Neural progenitor cell (in vitro differentiated cells): Measurements from ENCODE around the gene FAAP100. TPM values are rescaled to one million over a fixed set of nuclear protein-coding genes. Genes with fewer than 3 reads are reported as not detected.

Source experiments
- DNase-seq: peaks from one replicate; pipeline ENCODE4 v3.0.0-alpha.2; 2016; ENCODE audit warnings: low spot score
- H2AFZ ChIP-seq: fragments of 200-600 bp; sonication (generic); replicated peaks from 2 replicates; pipeline ENCODE4 v1.6.1; 2016; ENCODE audit warnings: antibody characterized with exemption
- H3F3A ChIP-seq: fragments of 200-600 bp; sonication (generic); 2 replicates; pipeline ENCODE4 v1.6.1; 2016; ENCODE audit warnings: antibody characterized with exemption, low read depth
- H3K27ac ChIP-seq: fragments of 200-600 bp; sonication (generic); 2 replicates; pipeline ENCODE4 v1.5.1; 2016; ENCODE audit warnings: mild to moderate bottlenecking
- H3K27me3 ChIP-seq: fragments of 200-600 bp; sonication (generic); 2 replicates; pipeline ENCODE4 v1.6.1; 2016; ENCODE audit warnings: mild to moderate bottlenecking, moderate library complexity
- H3K36me3 ChIP-seq: fragments of 200-600 bp; sonication (generic); 2 replicates; pipeline ENCODE4 v1.5.1; 2016
- H3K4me1 ChIP-seq: fragments of 200-600 bp; sonication (generic); 2 replicates; pipeline ENCODE4 v1.6.1; 2016; ENCODE audit warnings: mixed run types
- H3K4me2 ChIP-seq: fragments of 200-600 bp; sonication (generic); 2 replicates; pipeline ENCODE4 v1.6.1; 2016
- H3K4me3 ChIP-seq: fragments of 200-600 bp; sonication (generic); 2 replicates; pipeline ENCODE4 v1.5.1; 2016
- H3K79me2 ChIP-seq: fragments of 200-600 bp; sonication (generic); 2 replicates; pipeline ENCODE4 v1.6.1; 2016; ENCODE audit warnings: low read depth
- H3K9ac ChIP-seq: fragments of 200-600 bp; sonication (generic); 2 replicates; pipeline ENCODE4 v1.6.1; 2016
- H3K9me3 ChIP-seq: fragments of 200-600 bp; sonication (generic); 2 replicates; pipeline ENCODE4 v1.5.1; 2016; ENCODE audit warnings: low read depth
- H4K20me1 ChIP-seq: fragments of 200-600 bp; sonication (generic); 2 replicates; pipeline ENCODE4 v1.6.1; 2016; ENCODE audit warnings: low read depth
- H3K27ac Mint-ChIP-seq: 3 replicates; pipeline ENCODE4 v1.8.0; 2021; ENCODE audit warnings: mixed read lengths
- H3K27me3 Mint-ChIP-seq: 2 replicates; pipeline ENCODE4 v1.8.0; 2022; ENCODE audit warnings: low read depth, mild to moderate bottlenecking, inconsistent platforms, moderate library complexity, mixed read lengths; ENCODE audit not compliant: insufficient read depth
- H3K36me3 Mint-ChIP-seq: 3 replicates; pipeline ENCODE4 v1.8.0; 2021; ENCODE audit warnings: mixed read lengths
- H3K4me1 Mint-ChIP-seq: 3 replicates; pipeline ENCODE4 v1.8.0; 2021; ENCODE audit warnings: mixed read lengths
- H3K4me3 Mint-ChIP-seq: 3 replicates; pipeline ENCODE4 v1.8.0; 2021; ENCODE audit warnings: mild to moderate bottlenecking, moderate library complexity, mixed read lengths
- H3K9me3 Mint-ChIP-seq: 3 replicates; pipeline ENCODE4 v1.8.0; 2020; ENCODE audit warnings: mixed read lengths
- EZH2 ChIP-seq: fragments of 200-600 bp; sonication (generic); IDR thresholded peaks from 2 replicates; pipeline ENCODE4 v1.6.1; 2017; ENCODE audit warnings: antibody characterized with exemption, mild to moderate bottlenecking, moderate library complexity
- EZH2phosphoT487 ChIP-seq: fragments of 200-600 bp; sonication (generic); IDR thresholded peaks from 2 replicates; pipeline ENCODE4 v1.6.1; 2017; ENCODE audit warnings: antibody characterized with exemption
- total RNA-seq: library from RNA; depleted of rRNA; stranded (reverse); fragments of >200 nt; gene quantifications from 2 replicates; pipeline ENCODE4 v1.2.3, GENCODE V29; 2015; ENCODE audit warnings: low replicate concordance
- TF ChIP-seq, protein P1 (sequence below): fragments of 200-600 bp; sonication (generic); IDR thresholded peaks from 2 replicates; pipeline ENCODE4 v1.5.1; 2017; ENCODE audit warnings: antibody characterized with exemption, mild to moderate bottlenecking

FAAP100 gene
- total RNA-seq, 1 donor from 2014 or later, result 9.7 TPM

DNA sequence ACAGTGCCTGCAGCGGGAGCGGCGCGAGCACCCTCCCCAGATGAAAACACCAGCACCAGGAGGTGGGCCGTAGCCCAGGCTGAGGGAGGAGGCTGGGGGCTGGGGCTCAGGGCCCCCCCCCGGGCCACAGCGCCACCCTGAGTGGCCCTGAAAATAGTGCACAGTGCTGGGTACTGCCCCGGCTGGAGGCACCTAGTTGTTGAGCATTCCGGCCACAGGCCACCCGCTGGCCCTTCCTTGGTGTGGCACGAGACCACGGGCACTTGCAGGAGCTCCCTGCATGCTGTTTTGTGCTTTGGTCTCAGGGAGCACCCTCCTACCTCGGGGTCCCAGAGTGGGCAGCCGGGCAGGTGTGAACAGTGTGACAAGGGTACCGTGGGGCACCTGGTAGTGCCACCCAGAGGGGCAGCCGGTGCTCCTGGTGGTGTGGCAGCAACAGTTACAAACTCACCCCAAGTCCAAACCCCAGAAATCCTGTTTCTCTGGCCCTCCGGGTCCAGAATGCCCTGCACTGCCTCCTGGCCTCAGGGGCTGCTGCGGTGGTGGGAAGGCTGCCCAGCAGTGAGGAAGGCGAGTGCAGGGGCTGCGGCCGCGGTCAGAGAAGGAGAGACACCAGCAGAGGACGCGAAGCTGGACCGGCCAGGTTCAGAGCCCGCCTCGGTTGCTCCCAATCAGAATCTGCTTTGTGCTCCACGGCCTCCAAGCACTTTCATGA is 12.0 kb downstream of the FAAP100 start:
- H3K4me1 Mint-ChIP-seq, result peaks cover 7% of the 10 kb centered on the region
- no peaks in the 10 kb centered on the region for H3K27me3 Mint-ChIP-seq
- no peak overlapping the region for H3K4me3 Mint-ChIP-seq
- Histone ChIP-seq H2AFZ (no peak overlapping the region), H3K36me3 (no peaks in the 10 kb centered on the region), H3K9ac (no peak overlapping the region), H3K9me3 (no peaks in the 10 kb centered on the region), H3K4me2 (no peak overlapping the region), H3K27me3 (peaks cover 29% of the 10 kb centered on the region), H3K27ac (no peak overlapping the region), H4K20me1 (peaks cover 17% of the 10 kb centered on the region), H3K79me2 (no peaks in the 10 kb centered on the region), H3K4me3 (no peak overlapping the region), H3F3A (no peaks in the 10 kb centered on the region), H3K4me1 (peaks cover 3% of the 10 kb centered on the region)
- no peaks in the 10 kb centered on the region for H3K9me3 Mint-ChIP-seq
- DNase-seq, result no peak
- no peak overlapping the region for H3K27ac Mint-ChIP-seq
- TF ChIP-seq, protein P1, sequence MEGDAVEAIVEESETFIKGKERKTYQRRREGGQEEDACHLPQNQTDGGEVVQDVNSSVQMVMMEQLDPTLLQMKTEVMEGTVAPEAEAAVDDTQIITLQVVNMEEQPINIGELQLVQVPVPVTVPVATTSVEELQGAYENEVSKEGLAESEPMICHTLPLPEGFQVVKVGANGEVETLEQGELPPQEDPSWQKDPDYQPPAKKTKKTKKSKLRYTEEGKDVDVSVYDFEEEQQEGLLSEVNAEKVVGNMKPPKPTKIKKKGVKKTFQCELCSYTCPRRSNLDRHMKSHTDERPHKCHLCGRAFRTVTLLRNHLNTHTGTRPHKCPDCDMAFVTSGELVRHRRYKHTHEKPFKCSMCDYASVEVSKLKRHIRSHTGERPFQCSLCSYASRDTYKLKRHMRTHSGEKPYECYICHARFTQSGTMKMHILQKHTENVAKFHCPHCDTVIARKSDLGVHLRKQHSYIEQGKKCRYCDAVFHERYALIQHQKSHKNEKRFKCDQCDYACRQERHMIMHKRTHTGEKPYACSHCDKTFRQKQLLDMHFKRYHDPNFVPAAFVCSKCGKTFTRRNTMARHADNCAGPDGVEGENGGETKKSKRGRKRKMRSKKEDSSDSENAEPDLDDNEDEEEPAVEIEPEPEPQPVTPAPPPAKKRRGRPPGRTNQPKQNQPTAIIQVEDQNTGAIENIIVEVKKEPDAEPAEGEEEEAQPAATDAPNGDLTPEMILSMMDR, result no peak
- TF ChIP-seq EZH2 (no peak), EZH2phosphoT487 (no peak)
- peaks cover 5% of the 10 kb centered on the region for H3K36me3 Mint-ChIP-seq

DNA sequence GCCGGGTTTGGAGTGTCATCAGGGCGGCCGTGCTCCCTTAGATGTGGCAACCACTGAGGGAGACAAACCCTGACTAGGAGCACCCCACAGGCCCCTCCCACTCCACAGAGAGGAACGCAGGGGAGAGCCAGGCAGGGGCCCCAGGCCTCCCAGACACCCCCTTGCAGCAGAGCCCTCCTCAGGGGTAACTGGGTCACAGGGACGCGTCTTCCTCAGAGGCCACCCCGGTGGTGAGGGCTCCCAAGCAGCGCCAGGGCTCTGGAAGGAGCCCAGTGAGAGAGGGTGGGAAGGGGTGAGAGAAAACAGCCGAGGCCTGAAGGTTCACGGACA is 12.6 kb downstream of the FAAP100 start:
- DNase-seq, result no peak
- Mint-ChIP-seq H3K9me3 (no peaks in the 10 kb centered on the region), H3K36me3 (peaks cover 5% of the 10 kb centered on the region), H3K4me3 (no peak overlapping the region), H3K27ac (no peak overlapping the region), H3K27me3 (no peaks in the 10 kb centered on the region), H3K4me1 (peaks cover 7% of the 10 kb centered on the region)
- Histone ChIP-seq H3K9me3 (no peaks in the 10 kb centered on the region), H3K79me2 (no peaks in the 10 kb centered on the region), H3K9ac (no peak overlapping the region), H3K27me3 (peaks cover 35% of the 10 kb centered on the region), H3F3A (no peaks in the 10 kb centered on the region), H4K20me1 (peaks cover 17% of the 10 kb centered on the region), H3K4me1 (peaks cover 3% of the 10 kb centered on the region), H3K27ac (no peak overlapping the region), H3K4me2 (no peak overlapping the region), H2AFZ (no peak overlapping the region), H3K36me3 (no peaks in the 10 kb centered on the region), H3K4me3 (no peak overlapping the region)
- TF ChIP-seq, protein P1, result no peak
- TF ChIP-seq EZH2phosphoT487 (no peak), EZH2 (no peak)

DNA sequence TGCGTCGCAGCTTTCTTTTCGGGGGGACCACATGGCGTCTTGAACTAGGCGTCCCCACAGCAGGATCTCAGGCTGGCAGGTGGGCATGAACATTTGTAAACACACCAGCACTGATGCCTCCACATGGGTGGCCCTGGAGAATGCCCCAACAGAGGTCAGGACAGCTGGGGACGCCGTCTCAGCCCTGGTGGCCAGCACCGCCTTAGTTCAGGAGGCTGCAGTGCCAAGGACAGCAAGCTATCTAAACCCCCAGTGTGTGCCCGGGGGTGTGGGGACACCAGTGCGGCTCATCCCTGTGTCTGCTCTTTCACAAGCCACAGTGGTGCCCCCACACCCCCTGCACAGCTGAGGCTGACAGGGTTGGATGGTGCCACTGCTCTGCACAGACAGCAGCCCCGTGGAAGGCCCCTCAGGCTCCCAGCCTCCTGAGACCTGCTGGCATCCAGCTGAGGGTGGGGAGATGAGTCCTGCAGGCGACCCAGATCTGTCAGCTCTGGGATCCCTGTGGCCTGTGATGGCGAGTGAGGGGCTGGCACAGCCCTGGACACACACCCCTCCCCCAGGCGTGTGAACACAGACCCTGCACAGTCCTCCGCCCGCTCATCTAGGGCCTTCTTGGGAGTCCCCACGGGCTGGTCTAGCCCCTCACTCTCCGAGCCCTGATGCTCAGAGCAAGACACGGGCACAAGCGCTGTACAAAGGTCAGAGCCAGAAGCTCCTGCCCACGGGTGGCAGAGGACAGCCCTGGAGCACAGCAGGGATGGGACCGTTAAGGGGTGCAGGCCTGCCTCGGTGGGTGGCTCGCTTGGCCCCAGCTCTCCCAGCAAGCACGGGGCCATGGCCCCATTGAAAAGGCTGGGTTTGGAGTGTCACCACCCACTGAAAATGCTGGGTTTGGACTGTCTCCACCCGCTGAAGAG is 13.2 kb downstream of the FAAP100 start:
- no peaks in the 10 kb centered on the region for H3K27me3 Mint-ChIP-seq
- H3K79me2 ChIP-seq, result no peaks in the 10 kb centered on the region
- no peak overlapping the region for H2AFZ ChIP-seq
- peaks cover 5% of the 10 kb centered on the region for H3K36me3 Mint-ChIP-seq
- H3K27ac ChIP-seq, result no peak overlapping the region
- peaks cover 41% of the 10 kb centered on the region for H3K27me3 ChIP-seq
- TF ChIP-seq EZH2 (no peak), EZH2phosphoT487 (no peak)
- TF ChIP-seq, protein P1, result no peak
- H3K4me1 Mint-ChIP-seq, result peaks cover 7% of the 10 kb centered on the region
- no peak overlapping the region for H3K27ac Mint-ChIP-seq
- H3K9me3 ChIP-seq, result no peaks in the 10 kb centered on the region
- DNase-seq, result no peak
- peaks cover 3% of the 10 kb centered on the region for H3K4me1 ChIP-seq
- no peak overlapping the region for H3K4me3 Mint-ChIP-seq
- no peak overlapping the region for H3K9ac ChIP-seq
- H3K4me3 ChIP-seq, result no peak overlapping the region
- H3F3A ChIP-seq, result no peaks in the 10 kb centered on the region
- no peaks in the 10 kb centered on the region for H3K9me3 Mint-ChIP-seq
- H3K4me2 ChIP-seq, result no peak overlapping the region
- H3K36me3 ChIP-seq, result no peaks in the 10 kb centered on the region
- H4K20me1 ChIP-seq, result peaks cover 17% of the 10 kb centered on the region
